GM19023 (cell line): ENCODE data around the gene EPB41L1.

ENCODE experiments used
- ATAC-seq: cut with Tn5 transposase; IDR thresholded peaks from one replicate; pipeline ENCODE4 v1.9.1; 2021; ENCODE audit warnings: mild to moderate bottlenecking, moderate library complexity; ENCODE audit not compliant: unreplicated experiment

Gene EPB41L1

DNA sequence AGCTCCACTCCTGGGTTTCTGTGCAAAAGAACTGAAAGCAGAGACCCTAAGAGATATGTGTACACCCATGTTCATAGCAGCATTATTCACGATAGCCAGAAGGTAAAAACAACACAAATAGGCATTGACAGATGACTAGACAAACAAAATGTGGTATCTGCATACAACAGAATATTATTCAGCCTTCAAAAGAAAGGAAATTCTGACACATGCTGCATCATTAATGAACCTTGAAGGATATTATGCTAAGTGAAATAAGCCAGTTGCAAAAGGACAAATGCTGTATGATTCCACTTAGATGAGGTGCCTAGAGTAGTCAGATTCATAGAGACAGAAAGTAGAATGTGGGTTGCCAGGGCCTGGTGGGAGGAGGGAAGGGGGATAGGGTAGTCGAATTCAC is 99.5 kb downstream of the EPB41L1 start:
- no peak for ATAC-seq

DNA sequence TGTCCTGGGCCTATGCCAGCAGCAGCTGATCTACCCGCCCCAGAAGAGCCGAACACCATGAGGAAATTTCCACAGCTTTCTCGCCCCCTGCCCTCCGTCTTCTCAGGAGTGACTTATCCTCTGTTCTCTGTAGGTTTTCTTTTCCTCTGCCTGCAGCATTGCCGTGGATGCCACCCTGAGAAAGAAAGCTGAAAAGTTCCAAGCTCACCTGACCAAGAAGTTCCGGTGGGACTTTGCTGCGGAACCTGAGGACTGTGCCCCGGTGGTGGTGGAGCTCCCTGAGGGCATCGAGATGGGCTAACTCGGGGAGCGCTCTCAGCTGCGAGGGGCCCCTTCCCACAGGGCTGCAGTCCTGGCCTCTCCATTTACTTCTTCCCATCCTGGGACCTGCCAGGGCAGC is 100.9 kb downstream of the EPB41L1 start:
- no peak for ATAC-seq

DNA sequence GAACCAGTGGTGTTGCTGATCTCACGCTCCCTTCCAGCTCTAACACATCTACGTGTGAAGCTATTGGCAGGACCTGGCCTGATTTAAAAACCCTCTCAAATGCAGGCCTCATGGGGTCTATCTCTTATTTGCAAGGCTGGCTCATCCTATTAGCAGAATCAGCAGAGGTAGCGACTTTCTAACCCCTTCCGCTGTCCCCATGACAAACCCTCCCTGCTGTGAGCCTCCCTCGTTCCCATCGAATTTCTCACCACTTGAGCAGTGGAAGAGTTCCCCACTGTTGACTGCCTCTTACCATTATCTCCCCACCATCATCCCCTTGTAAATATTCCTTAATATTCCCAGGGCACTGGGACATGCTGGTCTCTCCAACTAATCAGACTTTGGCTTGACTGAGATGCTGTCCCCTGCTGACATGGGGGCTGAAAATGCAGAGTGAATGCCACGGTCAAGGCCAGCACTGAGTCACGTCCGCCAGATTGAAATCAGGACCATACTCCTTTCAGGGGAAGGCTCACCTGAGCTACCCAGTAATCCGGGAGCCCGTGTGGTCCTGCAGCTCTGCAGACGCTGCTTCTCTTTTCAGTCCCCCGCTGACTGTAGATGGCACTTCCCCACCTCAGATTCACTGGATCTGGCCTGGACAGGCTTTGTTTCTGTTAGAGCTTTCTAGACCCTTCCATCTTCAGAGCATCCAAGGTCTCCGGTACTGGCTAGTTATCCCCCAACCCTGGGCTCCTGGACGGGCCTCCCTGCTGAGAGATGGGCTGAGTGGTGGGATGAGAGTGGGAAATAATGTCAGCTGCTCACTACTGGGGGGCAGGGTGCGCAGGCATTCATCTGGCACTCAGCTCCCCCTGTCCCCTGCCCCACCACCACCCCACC is 104.9 kb downstream of the EPB41L1 start:
- no peak for ATAC-seq

DNA sequence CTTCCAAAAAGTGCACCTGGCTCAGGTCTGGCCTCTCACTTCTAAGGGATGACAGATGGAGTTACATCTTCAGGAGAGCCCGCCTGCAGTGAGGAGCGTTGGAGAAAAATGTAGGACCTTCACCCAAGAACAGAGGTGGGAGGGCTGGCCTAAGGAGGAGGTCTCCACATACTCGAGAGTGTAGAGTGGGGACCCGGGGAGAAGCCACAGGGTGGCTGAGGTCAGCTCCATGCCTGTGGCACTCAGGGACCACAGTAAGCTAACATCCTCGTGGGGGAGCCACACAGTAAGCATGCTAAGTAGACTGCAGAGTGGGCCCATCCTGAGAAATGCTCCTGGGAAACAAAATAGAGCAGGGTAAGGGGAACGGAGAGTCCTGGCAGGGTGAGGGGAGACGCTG is 105.8 kb downstream of the EPB41L1 start:
- no peak for ATAC-seq

GRCh38 chr20:36261389-36262105 is 107.0 kb downstream of the EPB41L1 start:
- no peak for ATAC-seq

DNA sequence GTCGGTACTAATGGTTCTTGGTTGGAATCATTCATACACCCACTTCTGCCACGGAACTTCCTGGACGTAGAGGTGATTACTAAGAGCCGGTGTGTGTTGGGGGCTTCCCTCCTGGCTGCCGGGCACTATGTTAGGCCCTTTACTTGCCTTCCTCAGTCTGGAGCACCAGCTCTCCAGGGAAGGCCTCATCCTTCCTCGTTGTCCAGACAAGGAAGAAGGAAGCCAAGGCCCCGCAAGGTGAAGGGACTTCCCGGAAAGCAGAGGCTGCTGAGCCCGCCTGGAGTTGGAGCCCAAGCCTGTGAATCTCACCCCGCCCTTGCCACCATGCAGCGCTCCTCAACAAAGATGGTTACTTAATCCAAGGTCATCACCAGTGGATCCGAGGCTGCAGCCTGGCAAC is 107.9 kb downstream of the EPB41L1 start:
- ATAC-seq = no peak

DNA sequence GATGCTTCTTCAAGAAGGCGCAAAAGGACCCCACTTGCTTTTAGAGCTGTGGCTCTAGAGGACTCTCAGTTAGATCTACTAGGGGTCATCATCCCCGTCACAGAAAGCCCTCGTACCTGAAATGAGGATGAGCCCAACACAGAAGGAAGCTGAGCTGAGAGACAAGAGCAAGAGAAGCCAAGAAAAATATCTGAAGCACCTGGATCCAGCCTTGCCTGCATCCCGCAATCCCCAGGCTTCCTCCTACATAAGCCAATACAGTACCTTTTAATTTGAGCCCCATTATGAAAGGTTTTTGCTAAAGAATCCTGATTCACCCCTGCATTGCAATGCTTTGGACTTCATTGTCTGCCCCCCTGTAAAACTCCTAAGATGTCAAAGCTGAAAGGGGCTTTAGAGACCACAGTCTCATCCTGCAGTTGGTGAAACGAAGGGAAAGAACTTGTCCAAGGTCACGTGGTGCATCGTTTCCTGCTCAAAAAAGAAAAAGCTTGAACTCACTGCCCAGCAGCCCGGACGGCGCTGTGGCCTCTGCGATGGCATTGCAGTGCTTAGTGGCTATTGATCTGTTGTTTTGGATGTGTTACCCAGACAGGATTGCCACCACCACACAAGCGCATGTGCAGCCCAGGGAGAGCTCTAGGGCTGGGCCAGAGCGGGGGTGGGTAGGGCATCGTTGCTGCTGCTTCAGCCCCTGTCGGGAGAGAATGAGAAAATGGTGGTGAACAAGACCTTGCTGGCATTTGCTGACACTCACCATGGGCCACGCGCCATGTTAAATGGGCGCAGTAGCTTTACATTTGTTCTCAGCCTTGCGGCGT is 110.1 kb downstream of the EPB41L1 start:
- no peak for ATAC-seq

DNA sequence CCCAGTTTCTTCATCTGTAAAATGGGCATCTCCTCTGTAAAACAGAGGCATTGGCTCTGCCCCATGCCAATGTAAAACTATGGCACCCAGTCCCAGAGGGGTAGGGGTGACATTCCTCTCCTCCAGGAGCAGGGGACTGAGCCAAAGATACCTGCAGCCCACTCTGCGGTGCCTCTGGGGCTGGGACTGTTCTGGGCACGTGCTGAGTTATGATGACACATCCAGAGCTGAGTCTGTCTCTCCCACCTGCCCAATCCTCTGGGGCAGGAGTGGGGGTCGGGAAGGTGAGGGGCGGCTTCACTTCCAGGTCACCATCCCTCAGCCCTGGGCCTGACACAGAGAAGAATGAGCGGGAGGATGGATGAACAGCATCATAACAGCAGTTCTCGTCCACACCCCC is 111.6 kb downstream of the EPB41L1 start:
- no peak for ATAC-seq

DNA sequence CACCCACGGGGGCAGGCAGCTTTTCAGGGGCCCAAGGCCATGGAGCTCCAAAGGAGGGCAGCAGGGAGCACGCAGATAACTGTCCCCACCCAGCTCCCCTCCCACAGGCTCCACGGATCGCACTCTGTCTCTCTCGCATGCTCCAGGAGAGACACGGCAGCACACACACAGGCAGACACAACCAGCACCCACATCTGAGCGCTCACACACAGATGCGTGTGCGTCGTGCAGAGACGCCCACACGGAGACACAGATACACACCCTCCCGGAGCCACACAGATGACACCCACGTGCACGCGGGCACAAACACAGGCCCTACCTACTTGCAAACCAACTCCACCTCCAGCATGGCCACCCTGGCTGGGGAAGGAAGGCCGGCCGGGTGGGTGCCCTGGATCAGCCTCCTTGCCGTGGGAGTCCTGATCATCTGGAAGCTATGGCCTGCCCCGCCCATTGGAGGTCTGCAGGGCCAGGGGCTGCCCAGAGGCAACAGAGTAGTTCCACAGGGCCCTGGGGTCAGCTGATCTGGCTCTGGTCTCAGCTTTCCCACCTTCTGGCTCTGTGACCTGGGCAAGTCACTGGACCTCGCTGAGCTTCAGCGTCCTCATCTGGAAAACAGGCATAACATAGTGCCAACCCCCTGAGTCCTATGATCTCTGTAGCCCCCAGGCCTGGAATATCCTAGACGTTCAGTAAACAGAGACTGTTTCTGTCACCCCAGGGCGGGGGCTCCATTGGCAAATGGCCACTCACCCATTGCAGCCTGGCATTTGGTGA is 113.3 kb downstream of the EPB41L1 start:
- ATAC-seq = no peak

- ATAC-seq = no peak
Observed at GRCh38 chr20:36268440-36269342, 114.2 kb downstream of the EPB41L1 start.

DNA sequence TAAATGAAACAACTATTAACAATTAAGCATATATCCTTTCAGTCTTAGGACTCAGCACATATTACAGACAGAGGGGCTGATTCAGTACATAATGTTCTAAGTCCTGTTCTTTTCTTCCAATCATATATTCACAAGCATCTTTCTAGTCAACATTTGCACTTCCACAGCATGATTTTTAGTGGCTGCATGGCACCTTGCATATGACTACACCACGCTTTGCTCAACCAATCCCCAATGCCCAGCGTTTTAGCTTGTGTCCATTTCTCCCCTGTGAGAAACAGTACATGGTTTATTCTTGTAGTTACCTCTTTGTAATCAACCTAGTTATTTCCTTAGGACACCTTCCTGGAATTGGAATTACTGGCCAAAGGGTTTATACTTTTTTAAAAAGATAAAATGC is 115.0 kb downstream of the EPB41L1 start:
- no peak for ATAC-seq

GRCh38 chr20:36270744-36271638 is 116.5 kb downstream of the EPB41L1 start:
- no peak for ATAC-seq

DNA sequence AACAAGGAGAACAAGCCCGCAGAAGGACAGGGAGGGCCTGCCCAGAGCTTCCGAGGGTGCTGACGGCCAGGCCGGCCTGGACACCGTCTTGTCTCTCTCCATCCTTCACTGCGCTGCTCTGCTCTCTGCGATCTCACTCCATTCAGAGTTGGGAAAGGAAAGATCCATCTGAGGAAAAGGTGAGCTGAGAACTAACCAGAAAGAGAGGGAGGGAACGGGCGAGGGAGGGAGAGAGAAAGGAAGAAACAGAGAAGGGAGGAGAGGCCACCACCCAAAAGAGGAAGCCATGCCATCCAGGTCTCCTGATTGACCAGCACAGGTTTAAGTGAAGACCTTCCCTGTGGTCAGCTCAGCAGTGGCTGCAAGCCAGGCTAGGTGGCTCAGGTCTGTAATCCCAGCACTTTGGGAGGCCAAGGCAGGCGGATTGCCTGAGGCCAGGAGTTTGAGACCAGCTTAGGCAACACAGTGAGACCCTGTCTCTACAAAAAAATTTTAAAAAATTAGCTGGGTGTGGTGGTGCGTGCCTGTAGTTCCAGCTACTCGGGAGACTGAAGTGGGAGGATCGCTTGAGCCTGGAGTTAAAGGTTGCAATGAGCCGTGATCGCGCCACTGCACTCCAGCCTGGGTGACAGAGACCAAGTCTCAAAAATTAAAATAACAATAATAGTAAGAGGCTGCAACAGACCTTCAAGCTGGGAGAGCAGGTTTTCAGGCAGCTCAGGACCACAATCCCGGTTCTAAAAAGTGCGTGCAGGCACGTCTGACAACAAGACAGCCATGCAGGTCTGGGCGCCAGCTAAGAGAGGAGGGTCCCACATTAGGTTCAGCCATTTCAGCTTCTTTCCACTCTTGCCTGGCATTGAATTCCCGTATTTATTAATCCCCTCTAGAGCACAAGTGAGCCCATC is 117.4 kb downstream of the EPB41L1 start:
- ATAC-seq = no peak

GRCh38 chr20:36272547-36273220 is 118.1 kb downstream of the EPB41L1 start:
- no peak for ATAC-seq

DNA sequence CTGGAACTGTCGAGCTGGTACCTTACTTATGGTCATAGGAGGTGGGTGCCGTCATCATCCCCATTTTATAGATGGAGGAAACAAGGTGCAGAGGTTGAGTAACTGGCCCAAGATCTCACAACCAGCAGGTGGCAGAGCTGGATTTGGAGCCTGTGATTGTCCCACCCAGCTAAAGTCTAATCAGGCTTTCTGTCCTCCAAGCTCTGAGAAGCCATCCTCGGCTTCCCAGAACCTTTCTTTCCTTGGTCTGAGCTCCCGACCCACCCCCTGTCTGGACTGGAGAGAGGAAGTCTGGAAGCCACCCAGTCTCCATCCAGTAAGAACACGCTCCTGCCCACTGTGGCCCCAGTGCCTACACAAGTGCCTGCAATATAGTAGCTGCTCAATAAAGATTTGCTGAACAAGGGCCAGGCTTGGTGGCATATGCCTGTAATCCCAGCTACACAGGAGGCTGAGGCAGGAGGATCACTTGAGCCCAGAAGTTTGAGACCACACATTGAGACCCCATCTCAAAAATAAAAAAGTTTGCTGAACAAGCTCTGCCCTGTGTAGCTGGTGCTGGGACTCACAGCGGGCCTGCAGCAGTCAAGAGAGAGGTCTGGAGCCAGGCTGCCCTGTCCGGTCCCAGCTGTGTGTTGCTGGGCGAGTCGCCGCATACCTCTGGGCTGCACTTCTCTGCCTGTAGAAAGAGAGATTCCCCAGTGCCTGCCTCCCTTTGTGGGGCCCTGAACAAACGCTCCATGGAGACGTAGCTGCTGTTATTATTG is 119.1 kb downstream of the EPB41L1 start:
- ATAC-seq = no peak

DNA sequence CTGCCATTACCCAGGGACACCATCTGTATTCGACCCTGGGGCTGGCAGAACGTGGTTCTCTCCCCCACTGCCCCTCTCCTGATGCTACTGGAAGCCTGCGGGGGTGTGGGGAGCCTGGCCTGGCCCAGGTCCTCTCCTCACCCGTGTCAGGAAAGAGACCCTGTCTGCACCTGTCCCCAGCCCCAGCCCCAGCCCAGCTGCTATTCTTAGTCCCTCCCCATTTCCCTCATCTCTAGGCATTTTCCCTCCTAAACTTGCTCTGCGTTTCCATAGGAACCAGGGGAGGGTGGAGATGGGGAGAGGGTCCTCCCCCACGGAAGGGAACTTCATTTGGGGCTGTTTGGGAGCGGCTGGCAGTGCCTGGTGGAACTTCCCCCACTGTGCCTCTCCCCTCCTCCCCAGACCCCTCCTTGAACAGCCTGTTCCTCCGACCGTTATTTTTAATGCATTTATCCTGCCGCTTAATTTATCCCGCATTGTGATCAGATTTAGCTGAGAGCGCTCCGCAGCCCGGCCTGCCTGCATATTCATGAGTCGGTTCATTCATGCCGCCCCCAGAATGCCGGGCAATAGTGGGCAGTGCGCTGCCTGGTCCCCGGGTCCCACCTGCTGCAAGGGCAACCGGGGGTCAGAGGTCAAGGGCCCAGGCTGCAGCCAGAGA is 119.8 kb downstream of the EPB41L1 start:
- ATAC-seq = no peak
